K562 (cell line): Measurements from ENCODE around the gene SLMAP. TPM values are rescaled to one million over a fixed set of nuclear protein-coding genes. Genes with fewer than 3 reads are reported as not detected.

ENCODE experiments used
- ADNP ChIP-seq: fragments of 200-800 bp; sonication (Bioruptor generic); IDR thresholded peaks from 2 replicates; pipeline ENCODE4 v1.6.1; 2016; ENCODE audit warnings: missing genetic modification characterization, missing compliant biosample characterization
- ARID2 ChIP-seq: fragments of 450-650 bp; IDR thresholded peaks from 2 replicates; pipeline ENCODE4 v1.6.1; 2017; ENCODE audit warnings: antibody characterized with exemption, mild to moderate bottlenecking
- BCLAF1 ChIP-seq, 2 experiments: fragments of 450-650 bp in 1 of 2; IDR thresholded peaks; 2 replicates each; pipeline ENCODE4 v1.6.1; 2011 to 2017; ENCODE audit warnings: low read depth in 2 of 2, antibody characterized with exemption in 1 of 2, borderline replicate concordance in 1 of 2, low read length in 1 of 2, mild to moderate bottlenecking in 1 of 2, mixed read lengths in 1 of 2; ENCODE audit not compliant: control insufficient read depth in 1 of 2
- CHD4 ChIP-seq: fragments of 200-600 bp; sonication (generic); IDR thresholded peaks from 3 replicates; pipeline ENCODE4 v1.6.1; 2012; ENCODE audit warnings: low read depth, mild to moderate bottlenecking, mixed read lengths, low read length, inconsistent platforms; ENCODE audit not compliant: insufficient read depth, insufficient replicate concordance, poor library complexity, severe bottlenecking
- FOXJ3 ChIP-seq: sonication (generic); formaldehyde crosslinking; IDR thresholded peaks from 2 replicates; pipeline ENCODE4 v1.4.0; 2020; ENCODE audit warnings: mild to moderate bottlenecking, missing genetic modification reagents
- FOXK2 ChIP-seq, 2 experiments: fragments of 450-650 bp; IDR thresholded peaks in 1 of 2; conservative IDR thresholded peaks in 1 of 2; 2 replicates each; pipeline ENCODE4 v1.6.1; 2016; ENCODE audit warnings: low read depth in 2 of 2, mild to moderate bottlenecking in 1 of 2
- HDAC2 ChIP-seq: fragments of 450-650 bp; IDR thresholded peaks from 2 replicates; pipeline ENCODE4 v1.6.1; 2016; ENCODE audit warnings: mild to moderate bottlenecking
- HNRNPUL1 ChIP-seq: fragments of 200-400 bp; formaldehyde crosslinking; IDR thresholded peaks from 2 replicates; pipeline ENCODE4 v1.6.1; 2017; ENCODE audit warnings: low read length
- KDM1A ChIP-seq, 2 experiments: fragments of 450-650 bp; IDR thresholded peaks; 2 replicates each; pipeline ENCODE4 v1.6.1; 2016; ENCODE audit warnings: mild to moderate bottlenecking in 2 of 2
- RBM17 ChIP-seq: fragments of 200-400 bp; formaldehyde crosslinking; IDR thresholded peaks from 2 replicates; pipeline ENCODE4 v1.6.1; 2017; ENCODE audit warnings: low read depth, mild to moderate bottlenecking, low read length, borderline replicate concordance
- SMARCB1 ChIP-seq: IDR thresholded peaks from 2 replicates; pipeline ENCODE4 v1.6.1; 2011; ENCODE audit warnings: improper control_type of control experiment, low read depth; ENCODE audit not compliant: insufficient read length
- SNIP1 ChIP-seq: fragments of 450-650 bp; IDR thresholded peaks from 2 replicates; pipeline ENCODE4 v1.7.1; 2017; ENCODE audit warnings: low read depth, mild to moderate bottlenecking
- TAF7 ChIP-seq: fragments of 450-650 bp; IDR thresholded peaks from 2 replicates; pipeline ENCODE4 v1.6.1; 2016; ENCODE audit warnings: missing genetic modification characterization, missing compliant biosample characterization
- THAP7 ChIP-seq: fragments of 250-450 bp; sonication (Bioruptor Pico); IDR thresholded peaks from 2 replicates; pipeline ENCODE4 v1.5.0; 2021
- ZBTB8A ChIP-seq: fragments of 450-650 bp; IDR thresholded peaks from 2 replicates; pipeline ENCODE4 v1.6.1; 2018; ENCODE audit warnings: mild to moderate bottlenecking, moderate library complexity; ENCODE audit not compliant: partially characterized antibody
- ZC3H8 ChIP-seq: fragments of 450-650 bp; IDR thresholded peaks from 2 replicates; pipeline ENCODE4 v1.6.1; 2017
- ZMIZ1 ChIP-seq, 2 experiments: fragments of 150-350 bp in 1 of 2; IDR thresholded peaks; 2 replicates each; pipeline ENCODE4 v1.6.1; 2012 to 2016; ENCODE audit warnings: low read depth in 2 of 2, low read length in 2 of 2, mild to moderate bottlenecking in 1 of 2, moderate library complexity in 1 of 2
- ZNF280B ChIP-seq: fragments of 250-450 bp; sonication (Bioruptor Pico); IDR thresholded peaks from 2 replicates; pipeline ENCODE4 v1.5.1; 2021; ENCODE audit warnings: mild to moderate bottlenecking
- ZNF707 ChIP-seq: fragments of 250-450 bp; sonication (Bioruptor Pico); conservative IDR thresholded peaks from 2 replicates; pipeline ENCODE4 v1.8.0; 2022; ENCODE audit warnings: inconsistent platforms, mild to moderate bottlenecking, moderate library complexity
- ZNF717 ChIP-seq: fragments of 250-450 bp; sonication (Bioruptor Pico); IDR thresholded peaks from 2 replicates; pipeline ENCODE4 v1.5.0; 2021
- polyA plus RNA-seq, 8 experiments: library from polyadenylated mRNA; depleted of rRNA in 4 of 8; stranded (reverse) in 5 of 8; unstranded in 3 of 8; fragments of >200 nt; fragmentation: Nextera tagmentation in 2 of 8; fragmentation: Illumina TruSeq in 1 of 8; extraction: Ambion mirVana in 2 of 8; extraction: Trizol in 1 of 8; gene quantifications; 2 replicates each; pipeline versions ENCODE4 v1.2.1 to v1.2.3, GENCODE V29; 2011 to 2014; ENCODE audit warnings: inconsistent platforms in 1 of 8, missing spikeins in 1 of 8
- total RNA-seq, 7 experiments: library from RNA; depleted of rRNA in 6 of 7; stranded (reverse); fragments of >200 nt in 6 of 7; fragmentation: Illumina TruSeq in 2 of 7; extraction: Trizol in 2 of 7; gene quantifications; 2 replicates each; pipeline versions ENCODE4 v1.2.1 to v1.2.3, GENCODE V29; 2011 to 2021; ENCODE audit warnings: low replicate concordance in 1 of 7

The SLMAP gene
- total and polyA plus RNA-seq, 9 of the 15 experiments (the other 6 are each of a cell fraction or from before 2014, with no cell fraction given) = 12.1 to 50.7 (median 28.3) TPM

GRCh38 chr3:57952651-57953050, 196.5 kb downstream of the SLMAP start (continued):
- TF ChIP-seq SMARCB1 = no peak
- TF ChIP-seq HDAC2 = 0 out of 2 replicates have a peak, but pooled peaks have one; percentile 43
- TF ChIP-seq SNIP1 = no peak
- no peak for TF ChIP-seq ARID2
- TF ChIP-seq CHD4 = peak; percentile 64
- TF ChIP-seq ADNP (tag) = peak; percentile 37; the same call in 1 of the 2 replicates
- no peak for TF ChIP-seq FOXK2 (conservative IDR thresholded peaks at IDR 0.05 in 1 of 2, IDR thresholded peaks at IDR 0.05 in 1 of 2; ENCODE audit: low read depth in 2 of 2)
- TF ChIP-seq THAP7 (CRISPR knock-in tag) = no peak
- no peak for TF ChIP-seq ZNF717 (CRISPR knock-in tag)
- no peak for TF ChIP-seq TAF7 (tag)
- TF ChIP-seq ZMIZ1 (IDR thresholded peaks at IDR 0.05; ENCODE audit: low read depth in 2 of 2, low read length in 2 of 2) = no peak
- TF ChIP-seq ZNF707 (CRISPR knock-in tag) = no peak
- TF ChIP-seq FOXJ3 = no peak
- TF ChIP-seq BCLAF1 (IDR thresholded peaks at IDR 0.05; ENCODE audit: borderline replicate concordance in 1 of 2, control insufficient read depth in 1 of 2, low read depth in 2 of 2, low read length in 1 of 2) = no peak
- peak; percentile 39 to 69; a peak in 3 of 4 replicates for TF ChIP-seq KDM1A (IDR thresholded peaks at IDR 0.05)
- TF ChIP-seq ZC3H8 = no peak
- TF ChIP-seq HNRNPUL1 = no peak
- no peak for TF ChIP-seq RBM17
- TF ChIP-seq ZBTB8A = no peak
- no peak for TF ChIP-seq ZNF280B (CRISPR knock-in tag)
